SU-DHL-6 (cell line): ENCODE results near the gene C22orf42.

Experiments
- H2AFZ ChIP-seq: fragments of 200-600 bp; sonication (generic); 2 replicates; pipeline ENCODE4 v1.6.1; 2014; ENCODE audit warnings: low read depth, mild to moderate bottlenecking, moderate library complexity, mixed read lengths, antibody characterized with exemption, low read length; ENCODE audit not compliant: severe bottlenecking
- H3F3A ChIP-seq: fragments of 200-600 bp; shearing (Covaris generic); 2 replicates; pipeline ENCODE4 v1.6.0; 2016; ENCODE audit warnings: antibody characterized with exemption, mild to moderate bottlenecking; ENCODE audit not compliant: insufficient read depth
- H3K27ac ChIP-seq: fragments of 200-600 bp; sonication (generic); 2 replicates; pipeline ENCODE4 v1.5.1; 2016; ENCODE audit warnings: low read depth, mild to moderate bottlenecking, low read length, moderate library complexity, mixed read lengths
- H3K27me3 ChIP-seq: fragments of 200-600 bp; sonication (generic), shearing (Covaris generic); 2 replicates; pipeline ENCODE4 v1.6.0; 2014; ENCODE audit warnings: mild to moderate bottlenecking, low read length
- H3K36me3 ChIP-seq: fragments of 200-600 bp; sonication (generic); 2 replicates; pipeline ENCODE4 v1.6.1; 2014; ENCODE audit warnings: mild to moderate bottlenecking, low read length, mixed read lengths
- H3K4me2 ChIP-seq: fragments of 300-600, 200-600 bp; shearing (Covaris generic), sonication (generic); 2 replicates; pipeline ENCODE4 v1.6.0; 2014; ENCODE audit warnings: low read length, low read depth, mild to moderate bottlenecking; ENCODE audit not compliant: poor library complexity, severe bottlenecking
- H3K4me3 ChIP-seq: fragments of 200-600 bp; sonication (generic); 2 replicates; pipeline ENCODE4 v1.5.1; 2014; ENCODE audit warnings: antibody characterized with exemption, low read length, mild to moderate bottlenecking, mixed read lengths; ENCODE audit not compliant: insufficient read depth, poor library complexity, severe bottlenecking
- H3K79me2 ChIP-seq: fragments of 200-600 bp; sonication (generic); 2 replicates; pipeline ENCODE4 v1.6.1; 2014; ENCODE audit warnings: mild to moderate bottlenecking, low read length, moderate library complexity; ENCODE audit not compliant: insufficient read depth
- H3K9ac ChIP-seq: fragments of 200-600 bp; sonication (generic); 2 replicates; pipeline ENCODE4 v1.7.0; 2014; ENCODE audit warnings: mild to moderate bottlenecking, low read length
- H3K9me2 ChIP-seq: fragments of 200-600 bp; sonication (generic); replicated peaks from 2 replicates; pipeline ENCODE4 v1.6.1; 2014; ENCODE audit warnings: low read length; ENCODE audit not compliant: insufficient read depth
- H3K9me3 ChIP-seq: fragments of 200-600 bp; sonication (generic); 2 replicates; pipeline ENCODE4 v1.6.1; 2014; ENCODE audit warnings: low read length, mixed read lengths; ENCODE audit not compliant: insufficient read depth
- H4K20me1 ChIP-seq: fragments of 200-600 bp; sonication (generic); 2 replicates; pipeline ENCODE4 v1.6.1; 2014; ENCODE audit warnings: low read depth, mild to moderate bottlenecking, antibody characterized with exemption, low read length, moderate library complexity, mixed read lengths
- EZH2phosphoT487 ChIP-seq: fragments of 200-600 bp; sonication (generic), shearing (Covaris generic); conservative IDR thresholded peaks from 2 replicates; pipeline ENCODE4 v1.6.1; 2018; ENCODE audit warnings: mild to moderate bottlenecking, antibody characterized with exemption, low read length, moderate library complexity, mixed read lengths
- TF ChIP-seq, protein P1 (sequence below): fragments of 200-600 bp; sonication (generic); IDR thresholded peaks from one replicate; pipeline ENCODE4 v1.5.1; 2017; ENCODE audit warnings: antibody characterized with exemption, mild to moderate bottlenecking, low read length, moderate library complexity; ENCODE audit not compliant: insufficient read depth, poor library complexity, severe bottlenecking

The C22orf42 gene

GRCh38 chr22:32158712-32159533 lies at the start of gene C22orf42:
TSS of gene C22orf42 (minus strand) at chr22:32159303. CDS start at chr22:32159215, 88 bp downstream.
- TF ChIP-seq, protein P1, sequence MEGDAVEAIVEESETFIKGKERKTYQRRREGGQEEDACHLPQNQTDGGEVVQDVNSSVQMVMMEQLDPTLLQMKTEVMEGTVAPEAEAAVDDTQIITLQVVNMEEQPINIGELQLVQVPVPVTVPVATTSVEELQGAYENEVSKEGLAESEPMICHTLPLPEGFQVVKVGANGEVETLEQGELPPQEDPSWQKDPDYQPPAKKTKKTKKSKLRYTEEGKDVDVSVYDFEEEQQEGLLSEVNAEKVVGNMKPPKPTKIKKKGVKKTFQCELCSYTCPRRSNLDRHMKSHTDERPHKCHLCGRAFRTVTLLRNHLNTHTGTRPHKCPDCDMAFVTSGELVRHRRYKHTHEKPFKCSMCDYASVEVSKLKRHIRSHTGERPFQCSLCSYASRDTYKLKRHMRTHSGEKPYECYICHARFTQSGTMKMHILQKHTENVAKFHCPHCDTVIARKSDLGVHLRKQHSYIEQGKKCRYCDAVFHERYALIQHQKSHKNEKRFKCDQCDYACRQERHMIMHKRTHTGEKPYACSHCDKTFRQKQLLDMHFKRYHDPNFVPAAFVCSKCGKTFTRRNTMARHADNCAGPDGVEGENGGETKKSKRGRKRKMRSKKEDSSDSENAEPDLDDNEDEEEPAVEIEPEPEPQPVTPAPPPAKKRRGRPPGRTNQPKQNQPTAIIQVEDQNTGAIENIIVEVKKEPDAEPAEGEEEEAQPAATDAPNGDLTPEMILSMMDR, result no peak
- TF ChIP-seq EZH2phosphoT487, result no peak
- H3K27me3 ChIP-seq, result no peaks in the 10 kb centered on the region
- H3K9ac ChIP-seq, result no peak within 1 kb of the TSS
- H3K9me2 ChIP-seq, result no peaks in the 10 kb centered on the region
- H3K79me2 ChIP-seq, result no peaks in the 10 kb centered on the region
- H3K36me3 ChIP-seq, result no peaks in the 10 kb centered on the region
- H3K4me2 ChIP-seq, result no peak within 1 kb of the TSS
- H2AFZ ChIP-seq, result no peak within 1 kb of the TSS
- no peak within 1 kb of the TSS for H3K27ac ChIP-seq
- H3K9me3 ChIP-seq, result no peaks in the 10 kb centered on the region
- no peaks in the 10 kb centered on the region for H3F3A ChIP-seq
- H4K20me1 ChIP-seq, result no peaks in the 10 kb centered on the region
- no peak within 1 kb of the TSS for H3K4me3 ChIP-seq

DNA sequence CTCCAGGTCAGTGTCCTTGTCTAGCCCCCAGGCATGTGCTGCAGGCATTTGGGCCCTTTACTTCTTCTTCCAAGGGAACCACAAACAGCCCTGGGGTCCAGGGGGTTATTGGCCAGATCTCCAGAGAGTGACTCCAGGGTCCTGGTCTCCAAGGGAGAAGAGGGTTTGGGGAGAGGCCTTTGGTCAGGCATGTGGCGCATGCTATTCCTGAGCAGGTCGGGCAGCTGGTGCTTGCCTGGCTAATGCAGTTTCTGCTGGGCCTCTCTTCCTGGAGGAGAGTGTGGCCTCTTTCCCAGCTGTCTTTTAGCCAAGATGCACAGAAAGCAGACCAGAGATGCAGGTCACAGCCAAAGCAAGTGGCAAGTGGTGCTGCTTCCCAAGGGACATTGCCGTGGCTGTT lies 49.6 kb upstream of the C22orf42 start:
- no peaks in the 10 kb centered on the region for H3K79me2 ChIP-seq
- H3K27ac ChIP-seq, result no peak overlapping the region
- no peaks in the 10 kb centered on the region for H3K27me3 ChIP-seq
- no peak overlapping the region for H3K4me2 ChIP-seq
- H3K9ac ChIP-seq, result no peak overlapping the region
- no peaks in the 10 kb centered on the region for H3F3A ChIP-seq
- H3K4me3 ChIP-seq, result no peak overlapping the region
- no peak overlapping the region for H2AFZ ChIP-seq
- no peaks in the 10 kb centered on the region for H3K36me3 ChIP-seq
- TF ChIP-seq, protein P1, result no peak
- no peak for TF ChIP-seq EZH2phosphoT487
- no peaks in the 10 kb centered on the region for H3K9me2 ChIP-seq
- H4K20me1 ChIP-seq, result no peaks in the 10 kb centered on the region
- H3K9me3 ChIP-seq, result no peaks in the 10 kb centered on the region

- no peak overlapping the region for H3K27ac ChIP-seq
Observed at GRCh38 chr22:32207971-32208480, 48.9 kb upstream of the C22orf42 start.

More at GRCh38 chr22:32207971-32208480, 48.9 kb upstream of the C22orf42 start:
- Histone ChIP-seq H3K4me2 (no peak overlapping the region), H4K20me1 (no peaks in the 10 kb centered on the region), H3K4me3 (no peak overlapping the region), H3K79me2 (no peaks in the 10 kb centered on the region), H3K9me3 (no peaks in the 10 kb centered on the region), H3F3A (no peaks in the 10 kb centered on the region), H3K27me3 (no peaks in the 10 kb centered on the region), H2AFZ (no peak overlapping the region), H3K36me3 (no peaks in the 10 kb centered on the region), H3K9ac (no peak overlapping the region), H3K9me2 (no peaks in the 10 kb centered on the region)
- TF ChIP-seq, protein P1, result no peak
- TF ChIP-seq EZH2phosphoT487, result no peak
